HG02870 (cell line): ENCODE results near the gene IVD.
"Not testable (repeated sequence)": the region's sequence is repeated elsewhere in the genome, so short reads cannot be mapped to it uniquely, and the experiment has no call there.

Experiments
- ATAC-seq: cut with Tn5 transposase; IDR thresholded peaks from one replicate; pipeline ENCODE4 v1.9.1; 2021; ENCODE audit warnings: mild to moderate bottlenecking, moderate library complexity; ENCODE audit not compliant: unreplicated experiment

The IVD gene

DNA sequence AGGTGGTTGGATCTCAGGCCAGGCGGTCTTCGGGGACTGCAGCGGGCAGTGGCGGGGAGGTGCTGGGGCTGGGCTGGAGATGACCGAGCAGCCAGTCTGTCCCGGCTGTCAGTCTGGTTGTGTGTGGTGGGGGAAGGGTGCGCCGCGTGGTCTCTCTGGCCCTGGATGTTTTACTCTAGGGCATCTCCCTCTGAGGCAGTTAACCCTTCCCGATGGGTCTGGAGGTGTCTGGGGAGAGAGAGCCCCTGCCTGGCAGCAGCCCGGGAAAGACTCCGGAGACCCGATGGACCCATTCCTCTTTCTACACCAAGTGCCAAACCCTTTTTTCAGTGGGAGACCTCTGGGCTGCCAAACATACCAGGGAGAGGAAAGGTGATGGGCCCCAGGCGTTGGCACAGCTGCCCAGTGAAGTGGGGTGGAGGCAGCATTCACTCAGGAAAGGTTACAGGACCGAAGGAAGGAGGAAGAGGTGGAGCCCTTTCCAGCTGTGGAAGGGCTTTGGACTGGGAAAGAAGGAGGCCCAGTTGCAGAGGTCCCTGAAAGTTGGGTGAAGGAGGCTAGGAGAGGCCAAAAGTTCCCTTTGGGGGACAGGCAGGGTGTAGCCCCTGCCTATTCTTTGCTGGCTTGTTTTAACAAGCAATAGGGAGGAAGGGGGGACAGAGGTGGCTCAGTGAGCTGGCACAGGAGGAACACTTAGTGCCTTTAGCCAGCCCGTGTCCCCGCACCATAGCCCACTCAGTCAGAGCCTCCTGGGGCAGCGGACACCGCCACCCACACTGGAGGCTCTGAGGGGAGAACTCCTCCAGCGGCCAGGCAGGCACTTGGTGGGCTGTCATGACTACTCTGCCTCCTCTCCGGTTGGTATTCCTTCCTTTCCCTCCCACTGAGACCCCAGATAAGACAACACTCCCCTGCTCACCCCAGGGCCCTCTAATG is 32.4 kb downstream of the IVD start:
- no peak for ATAC-seq

GRCh38 chr15:40438712-40439111 is 33.1 kb downstream of the IVD start:
- ATAC-seq = no peak

GRCh38 chr15:40439461-40439959 is 33.9 kb downstream of the IVD start:
- ATAC-seq = no peak

- no peak for ATAC-seq
Observed at GRCh38 chr15:40439960-40440742, 34.6 kb downstream of the IVD start.

GRCh38 chr15:40440743-40441564 is 35.4 kb downstream of the IVD start, which contains the start of gene BAHD1:
TSS of gene BAHD1 (plus strand) at chr15:40440953. CDS start at chr15:40458465, 17,512 bp downstream.
- peak; percentile 88 for ATAC-seq

DNA sequence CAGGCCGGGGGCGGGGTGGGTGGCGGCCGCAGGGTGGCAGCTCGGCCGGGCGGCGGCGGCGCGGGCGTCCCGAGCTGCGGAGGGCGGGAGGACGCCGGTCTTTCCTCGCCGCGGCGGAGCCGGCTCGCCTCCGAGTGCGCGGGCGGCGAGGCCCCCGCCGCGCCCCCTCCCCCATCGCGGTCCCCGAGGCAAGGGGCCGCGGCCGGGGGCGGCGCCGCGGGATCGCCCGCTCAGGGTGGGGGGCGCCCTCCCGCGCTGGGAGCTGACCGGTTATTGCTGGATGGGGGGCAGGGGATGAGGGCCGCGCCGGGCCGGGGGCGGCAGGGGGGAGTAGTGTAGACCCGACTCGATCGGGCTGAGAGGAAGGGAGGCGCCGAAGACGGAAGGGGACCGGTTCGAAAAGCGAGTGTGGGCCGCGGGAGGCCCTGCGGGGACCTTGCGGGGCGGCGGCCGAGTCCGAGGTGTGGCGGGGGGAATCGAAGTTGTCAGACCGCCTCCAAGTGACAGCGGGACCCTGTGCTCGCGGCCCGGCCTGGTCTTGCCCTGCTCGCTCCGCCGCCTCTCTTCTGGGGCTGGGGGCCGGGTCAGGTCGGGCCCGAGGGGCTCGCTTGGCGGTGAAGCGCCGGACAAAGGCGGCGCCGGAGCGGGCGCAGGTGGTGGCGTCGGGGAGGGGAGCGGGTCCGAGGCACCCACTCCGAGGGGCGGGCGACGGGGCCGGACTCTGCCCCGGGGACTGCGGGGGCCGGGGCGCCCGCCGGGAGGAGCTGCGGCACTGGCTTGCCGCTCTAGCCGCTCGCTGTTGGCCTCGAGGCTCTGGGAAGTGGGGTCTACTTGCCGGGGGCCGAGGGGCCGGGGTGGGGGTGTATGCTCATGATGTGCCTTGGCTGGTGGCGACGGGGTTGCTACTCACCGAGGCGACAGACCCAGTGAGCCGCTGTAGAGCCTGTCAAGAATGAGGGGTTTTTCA is 36.3 kb downstream of the IVD start:
- no peak for ATAC-seq

DNA sequence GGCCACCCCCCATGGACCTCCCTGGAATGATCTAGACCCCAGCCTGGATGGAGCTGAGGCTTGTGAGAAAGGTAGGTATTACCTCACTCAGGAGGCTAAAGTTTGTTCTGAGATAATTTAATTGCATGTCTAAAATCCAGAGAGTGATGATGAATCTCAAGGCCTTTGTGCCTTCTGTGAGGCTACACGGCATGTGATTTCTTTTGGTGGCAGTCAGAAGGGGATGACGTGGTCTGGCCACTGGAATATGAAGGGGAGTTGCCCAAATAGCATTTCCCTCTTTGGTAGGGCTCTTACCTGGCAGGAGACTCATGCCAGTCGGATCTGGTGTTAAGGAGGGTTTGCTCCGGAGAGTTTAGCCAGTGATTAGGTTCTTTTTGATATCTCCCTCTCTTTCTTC is 37.7 kb downstream of the IVD start:
- ATAC-seq = no peak

DNA sequence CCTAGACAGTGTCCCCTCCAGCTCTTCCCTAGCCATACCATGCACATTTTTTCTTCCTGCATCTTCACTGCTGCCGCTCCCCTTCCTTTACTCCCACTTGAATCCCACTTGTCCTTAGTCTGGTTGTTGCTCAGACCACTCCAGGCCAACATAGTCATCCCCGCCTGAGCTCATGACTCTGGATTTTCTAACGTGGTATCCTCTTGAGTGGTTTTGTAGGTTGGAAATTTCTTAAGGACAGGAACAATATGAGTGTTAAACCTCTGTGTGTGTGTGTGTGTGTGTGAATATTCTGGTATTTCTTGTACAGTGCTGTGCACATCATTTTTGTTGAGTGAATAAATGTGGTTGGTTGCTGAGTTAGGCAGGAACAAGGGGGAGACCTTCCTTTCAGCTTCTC is 38.3 kb downstream of the IVD start:
- no peak for ATAC-seq

GRCh38 chr15:40444736-40445135 is 39.1 kb downstream of the IVD start:
- no peak for ATAC-seq

- no peak for ATAC-seq
Observed at GRCh38 chr15:40445421-40445922, 39.9 kb downstream of the IVD start.

DNA sequence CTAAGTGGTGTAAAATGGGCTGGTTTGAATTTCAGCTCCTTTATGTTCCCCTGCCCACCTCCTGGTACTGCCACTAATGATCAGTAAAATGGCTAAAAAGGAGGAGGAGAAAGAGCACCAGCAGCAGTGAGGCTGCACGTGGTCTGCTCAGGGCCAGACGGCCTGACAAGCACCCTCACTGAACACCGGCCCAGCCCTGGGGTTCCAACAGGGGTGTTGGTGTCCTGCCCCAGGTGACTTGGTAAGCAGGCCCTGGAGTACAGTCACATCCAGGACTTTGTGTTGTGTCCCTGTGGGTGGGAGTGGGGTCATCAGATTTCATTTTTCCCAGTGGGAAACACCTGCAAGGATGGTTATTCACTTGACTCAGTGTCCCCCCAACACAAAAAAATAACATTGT is 40.5 kb downstream of the IVD start:
- no peak for ATAC-seq

DNA sequence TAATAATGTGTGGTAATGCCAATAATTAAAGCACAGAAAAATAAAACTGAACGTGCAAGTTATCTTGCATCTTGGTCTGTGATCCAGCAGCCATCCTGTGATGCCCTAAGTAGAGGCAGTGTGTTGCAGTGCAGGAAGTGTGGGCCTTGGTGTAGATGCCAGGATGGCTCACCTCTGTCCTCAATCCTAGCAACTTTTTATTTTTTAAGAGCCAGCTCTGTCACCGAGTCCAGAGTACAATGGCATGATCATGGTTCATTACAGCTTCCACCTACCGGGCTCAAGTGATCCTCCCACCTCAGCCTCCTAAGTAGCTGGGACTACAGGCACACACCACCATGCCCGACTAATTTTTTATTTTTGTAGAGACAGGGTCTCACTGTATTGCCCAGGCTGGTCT is 42.8 kb downstream of the IVD start:
- ATAC-seq = no peak

DNA sequence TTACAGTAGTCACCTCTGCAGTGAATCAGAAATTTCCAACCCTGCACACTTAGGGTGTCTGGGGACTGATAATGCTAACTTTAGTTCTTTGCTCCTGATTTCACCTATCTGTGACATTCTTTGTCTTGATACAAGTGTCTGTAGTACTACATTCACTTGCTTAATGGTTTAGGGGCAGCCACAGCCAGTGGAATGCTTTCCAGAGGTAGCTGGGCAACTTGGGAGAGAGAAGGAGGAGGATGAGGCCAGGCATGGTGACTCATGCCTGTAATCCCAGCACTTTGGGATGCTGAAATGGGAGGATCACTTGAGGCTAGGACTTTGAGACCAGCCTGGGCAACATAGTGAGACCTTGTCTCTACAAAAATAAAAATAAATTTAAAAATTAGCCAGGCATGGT is 43.7 kb downstream of the IVD start:
- no peak for ATAC-seq

GRCh38 chr15:40450047-40450446 is 44.5 kb downstream of the IVD start:
- ATAC-seq = no peak

- ATAC-seq = no peak
Observed at GRCh38 chr15:40451527-40452158, 46.0 kb downstream of the IVD start.

- no peak for ATAC-seq
Observed at GRCh38 chr15:40452296-40453090, 46.9 kb downstream of the IVD start.

DNA sequence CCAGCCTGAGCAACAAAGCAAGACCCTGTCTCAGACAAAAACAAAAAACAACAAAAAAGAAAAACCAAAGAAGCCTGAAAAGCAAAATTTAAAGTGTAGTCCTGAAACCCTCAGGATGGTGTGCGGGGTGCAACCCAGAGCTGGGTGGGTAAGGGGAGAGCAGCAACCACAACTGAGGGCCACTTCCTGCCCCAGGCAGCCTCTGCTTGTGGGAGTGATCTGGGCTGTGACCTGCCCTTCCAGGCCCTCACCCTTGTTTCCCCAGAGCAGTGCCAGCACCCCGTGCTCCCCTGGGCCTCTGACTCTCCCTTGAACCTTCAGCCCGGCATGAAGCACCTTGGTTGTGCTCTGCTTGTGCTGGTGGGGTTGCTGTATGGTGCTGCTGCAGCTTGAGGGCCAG is 48.3 kb downstream of the IVD start:
- ATAC-seq = not testable (repeated sequence)

DNA sequence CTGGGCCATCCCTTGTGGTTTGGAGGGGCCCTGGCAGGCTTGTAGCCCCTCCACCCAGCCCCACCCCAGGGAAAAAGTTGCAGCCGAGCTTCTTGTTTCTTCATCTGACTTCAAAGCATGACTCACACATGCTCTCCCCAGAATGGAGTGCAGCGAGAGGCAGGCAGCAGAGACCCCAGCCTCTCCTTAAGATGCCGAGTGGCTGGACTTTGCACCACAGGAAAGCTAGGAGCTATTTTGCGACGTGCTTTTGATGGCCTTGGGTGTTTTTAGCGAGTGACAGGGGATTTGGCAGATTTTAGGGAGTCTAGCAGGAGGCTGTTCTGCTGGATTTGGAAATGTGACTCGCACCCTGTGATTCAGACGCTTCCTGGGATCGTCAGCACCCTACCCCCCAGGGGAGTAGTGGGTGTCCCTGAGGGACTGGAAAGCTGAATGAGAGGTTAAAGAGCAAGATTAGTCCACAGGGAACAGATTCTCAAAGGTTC is 49.4 kb downstream of the IVD start:
- ATAC-seq = no peak
